Forelimb muscle (tissue), 1 donor: ENCODE measurements around the gene MYL10. TPM values are rescaled to one million over a fixed set of nuclear protein-coding genes. Genes with fewer than 3 reads are reported as not detected.
"Not testable (repeated sequence)": the region's sequence is repeated elsewhere in the genome, so short reads cannot be mapped to it uniquely, and the experiment has no call there.

ENCODE experiments used
- DNase-seq: peaks from one replicate; pipeline ENCODE4 v3.0.0-alpha.2; 2013; ENCODE audit warnings: low read depth
- polyA plus RNA-seq: library from polyadenylated mRNA; unstranded; fragments of 120-200 nt; gene quantifications from one replicate; pipeline ENCODE4 v1.2.1, GENCODE V29; 2013; ENCODE audit not compliant: insufficient read length

MYL10 gene
- polyA plus RNA-seq, 1 donor = 23.1 TPM

DNA sequence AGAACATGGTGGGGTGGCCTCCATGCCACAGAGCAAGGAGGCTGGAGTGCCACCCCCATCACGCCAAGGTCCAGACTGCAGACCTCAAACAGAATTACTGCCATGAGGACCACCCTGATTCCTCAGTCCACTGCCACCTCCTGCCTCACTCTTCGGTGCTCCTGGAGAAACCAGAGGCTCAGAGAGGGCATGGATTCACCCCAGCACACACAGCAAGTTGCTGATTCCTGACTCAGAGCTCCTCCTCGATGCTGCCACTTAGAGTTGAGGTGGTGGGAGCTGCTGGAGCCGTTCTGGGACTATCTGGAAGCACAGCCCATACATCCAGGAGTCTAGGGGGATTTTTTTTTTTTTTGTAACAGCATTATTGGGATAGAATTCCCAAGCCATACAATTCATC, 22.0 kb upstream of the MYL10 start:
- no peak for DNase-seq

DNA sequence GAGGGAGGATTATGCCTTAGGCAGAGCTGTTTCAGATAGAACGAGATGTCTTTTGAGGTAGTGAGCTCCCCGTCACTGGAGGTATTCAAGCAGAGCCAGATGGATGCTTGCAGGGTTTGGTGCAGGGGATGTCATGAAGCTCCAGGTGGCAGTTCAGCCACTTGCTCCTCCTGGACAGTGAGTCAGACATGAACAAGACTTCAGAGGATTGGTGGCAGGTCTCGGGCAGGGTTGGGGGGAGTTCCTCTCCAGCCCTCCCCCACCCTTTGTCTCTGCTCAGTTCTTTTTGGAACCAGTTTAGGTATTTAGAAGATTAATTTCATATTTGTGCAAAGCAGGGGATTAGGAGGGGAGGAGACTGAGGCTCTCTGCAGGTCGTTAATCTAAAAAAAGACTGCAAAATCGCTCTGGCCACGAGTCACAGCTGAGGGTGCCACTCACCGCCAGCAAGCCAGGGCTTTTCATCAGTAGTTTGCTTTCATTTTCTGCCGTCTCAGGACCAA, 21.5 kb upstream of the MYL10 start:
- no peak for DNase-seq

DNA sequence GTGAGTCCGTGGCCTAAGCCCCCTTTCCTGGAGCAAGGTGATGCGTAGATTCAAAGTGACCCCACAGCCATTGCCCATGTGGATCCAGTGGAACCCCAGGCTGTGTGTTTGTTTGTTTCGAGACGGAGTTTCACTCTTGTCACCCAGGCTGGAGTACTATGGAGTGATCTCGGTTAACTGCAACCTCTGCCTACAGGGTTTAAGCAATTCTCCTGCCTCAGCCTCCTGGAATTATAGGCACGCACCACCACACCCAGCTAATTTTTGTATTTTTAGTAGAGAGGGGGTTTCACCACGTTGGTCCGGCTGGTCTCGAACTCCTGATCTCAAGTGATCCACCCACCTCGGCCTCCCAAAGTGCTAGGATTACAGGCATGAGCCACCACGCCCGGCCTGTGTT, 18.8 kb upstream of the MYL10 start:
- DNase-seq = not testable (repeated sequence)

DNA sequence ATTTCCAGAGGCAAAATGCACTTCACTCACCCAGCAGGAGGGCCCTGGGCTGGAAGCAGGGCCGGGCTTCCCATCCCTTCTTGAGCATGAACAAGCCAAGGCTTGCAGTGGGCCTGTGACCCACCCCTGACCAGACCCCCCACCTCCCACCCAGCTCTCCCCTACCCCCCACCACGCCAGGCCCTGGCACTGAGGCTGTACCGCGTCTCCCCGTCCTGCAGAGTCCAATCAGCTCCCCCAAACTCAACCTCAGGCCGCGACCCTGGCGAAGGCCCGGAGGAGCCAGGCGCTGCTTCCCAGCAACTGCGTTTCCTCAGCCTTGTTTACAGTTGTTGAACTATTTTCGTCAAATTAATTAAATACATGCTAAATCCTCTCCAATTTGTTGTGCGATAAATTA, 16.9 kb upstream of the MYL10 start:
- no peak for DNase-seq

DNA sequence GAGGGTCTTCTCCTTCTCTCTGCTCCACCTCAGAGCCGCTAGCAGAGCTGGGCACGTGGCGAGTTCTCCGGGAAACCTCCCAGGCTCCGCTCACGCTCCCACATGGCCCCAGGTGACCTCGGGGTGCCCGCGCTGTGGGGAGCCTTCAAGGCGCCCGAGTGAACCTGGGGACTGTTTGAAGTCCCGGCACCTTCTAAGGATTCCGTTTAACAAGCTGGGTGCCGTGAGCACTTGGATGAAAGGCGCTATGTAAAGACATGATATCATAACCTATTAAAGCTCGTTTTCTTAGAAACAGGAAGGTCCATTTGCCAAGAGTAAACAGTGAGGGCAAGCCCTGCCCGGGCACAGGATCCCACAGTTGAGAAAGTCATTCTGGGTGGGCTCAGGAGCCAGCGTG, 15.8 kb upstream of the MYL10 start:
- DNase-seq = no peak

DNA sequence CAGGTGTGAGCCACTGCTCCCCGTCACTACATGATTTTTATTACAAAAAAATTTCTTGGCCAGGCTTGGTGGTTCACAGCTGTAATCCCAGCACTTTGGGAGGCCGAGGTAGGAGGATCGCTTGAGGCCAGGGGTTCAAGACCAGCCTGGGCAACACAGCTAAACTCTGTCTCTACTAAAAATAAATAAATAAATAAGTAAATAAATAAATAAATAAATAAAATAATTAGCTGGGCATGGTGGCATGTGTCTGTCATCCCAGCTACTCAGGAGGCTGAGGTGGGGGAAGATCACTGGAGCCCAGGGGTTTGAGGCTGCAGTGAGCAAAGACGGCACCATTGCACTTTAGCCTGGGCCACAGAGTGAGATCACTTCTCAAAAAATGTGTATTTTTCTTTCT, 10.0 kb upstream of the MYL10 start:
- DNase-seq = not testable (repeated sequence)

DNA sequence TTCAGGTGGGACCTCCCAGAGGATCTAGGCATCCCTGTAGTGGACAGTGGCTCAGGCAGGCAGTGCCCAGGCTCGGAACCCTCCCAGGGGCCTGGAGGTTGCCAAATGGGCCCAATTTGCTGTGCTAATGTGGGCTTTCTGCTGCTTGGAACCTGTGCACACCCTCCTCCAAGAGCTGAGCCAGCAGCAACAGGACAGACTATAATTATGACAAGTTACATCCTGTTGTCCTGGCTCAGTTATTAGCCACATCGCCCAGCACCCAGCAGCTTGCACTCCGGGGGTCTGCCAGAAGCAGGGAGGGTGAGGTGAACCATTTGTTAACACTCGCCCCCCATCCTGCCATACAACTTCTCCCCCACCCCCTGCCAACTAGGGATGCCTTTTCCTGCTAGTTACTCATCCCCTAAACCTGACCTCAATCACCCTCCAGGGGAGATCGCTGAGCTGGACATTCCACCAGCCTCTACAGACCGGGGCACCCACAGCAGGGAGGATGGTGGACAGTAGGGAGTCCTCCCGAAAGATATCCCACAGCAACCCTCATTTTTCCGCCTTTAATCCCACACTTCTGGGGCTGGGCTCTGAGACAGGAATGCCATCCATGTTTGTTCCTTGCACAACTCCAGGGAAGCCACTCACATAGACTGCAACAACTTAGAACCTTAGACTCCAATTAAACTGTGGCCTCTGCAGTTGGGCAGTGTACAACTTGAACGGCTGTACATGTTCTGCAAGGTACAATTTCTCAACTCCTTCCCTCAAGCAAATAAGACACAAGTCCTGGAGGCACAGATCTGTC, 7.9 kb upstream of the MYL10 start:
- DNase-seq = no peak

DNA sequence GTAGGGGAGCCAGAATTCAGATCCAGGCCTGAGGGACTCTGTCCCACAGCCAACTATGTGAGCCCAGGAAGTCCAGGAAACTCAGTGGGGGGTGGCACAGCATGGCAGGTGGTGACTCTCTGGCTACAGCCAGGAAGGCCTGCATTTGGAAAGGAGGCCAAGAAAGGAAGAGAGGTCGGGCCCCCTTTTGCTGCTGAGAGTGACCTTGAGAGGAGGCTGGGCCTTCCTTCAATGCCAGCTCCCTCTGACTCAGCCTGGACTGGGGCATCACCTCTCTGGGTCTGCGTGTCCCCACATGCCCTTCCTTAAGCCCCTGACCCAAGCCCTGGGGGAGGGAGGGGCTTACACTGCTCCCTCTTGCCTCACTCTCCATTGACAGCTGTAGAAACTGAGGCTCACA, 6.4 kb upstream of the MYL10 start:
- DNase-seq = no peak

DNA sequence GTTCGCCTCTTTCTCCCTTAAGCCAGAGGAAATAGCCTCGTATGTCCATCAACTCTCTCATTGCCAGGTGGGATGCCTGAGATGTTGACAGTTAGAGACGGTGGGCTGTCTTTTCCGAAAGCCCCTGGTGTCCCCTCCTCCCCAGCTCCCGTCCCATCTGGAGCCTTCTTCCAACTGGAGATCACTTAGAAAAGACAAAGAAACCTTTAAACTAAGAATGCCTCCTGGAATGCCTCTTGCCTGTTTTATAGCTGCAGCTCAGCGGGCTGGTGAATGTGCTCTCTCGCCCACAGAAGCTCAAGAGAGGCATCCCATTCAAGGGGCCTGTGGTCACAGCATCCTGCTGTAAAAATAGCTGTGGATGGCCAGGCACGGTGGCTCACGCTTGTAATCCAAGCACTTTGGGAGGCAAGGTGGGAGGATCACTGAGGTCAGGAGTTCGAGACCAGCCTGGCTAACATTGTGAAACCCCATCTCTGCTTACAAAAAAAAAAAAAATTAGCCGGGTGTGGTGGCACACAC, 5.2 kb upstream of the MYL10 start:
- no peak for DNase-seq

DNA sequence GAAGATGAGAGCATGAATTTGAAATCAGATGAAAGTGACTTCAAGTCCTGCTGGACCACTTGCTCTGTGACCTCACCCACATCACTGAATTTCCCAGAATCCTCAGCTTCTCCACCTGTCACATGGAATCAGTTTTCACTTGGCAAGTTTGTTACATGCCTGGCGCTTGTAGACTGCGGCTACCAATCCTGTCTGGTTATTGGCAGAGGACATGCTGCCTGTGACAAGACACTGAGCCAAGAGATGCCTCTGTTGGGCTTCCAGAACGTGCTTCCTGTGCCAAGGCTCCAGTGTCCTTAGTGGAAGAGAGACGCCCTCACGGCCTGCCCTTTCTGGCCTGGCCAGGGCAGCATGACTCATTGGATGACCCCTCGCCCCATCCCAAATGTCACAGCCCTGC, 4.4 kb upstream of the MYL10 start:
- DNase-seq = no peak

DNA sequence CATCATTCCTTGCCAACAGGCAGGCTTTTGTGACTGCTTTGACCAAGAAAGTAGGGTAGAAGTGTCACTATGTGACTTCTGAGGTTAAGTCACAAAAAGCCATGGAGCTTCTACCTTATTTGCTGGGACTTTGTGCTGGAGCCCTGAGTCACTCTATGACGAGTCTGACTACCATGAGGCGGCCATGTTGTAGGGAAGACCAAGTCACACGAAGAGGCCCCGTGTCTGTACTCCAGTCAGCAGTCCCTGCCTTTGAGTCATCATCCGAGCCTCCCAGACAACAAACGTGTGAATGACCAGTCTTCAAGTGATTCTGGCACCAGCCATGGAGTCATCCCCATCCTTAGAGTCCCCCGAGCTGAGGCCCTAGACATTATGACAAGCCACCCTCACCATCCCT, 3.5 kb upstream of the MYL10 start:
- DNase-seq = no peak

DNA sequence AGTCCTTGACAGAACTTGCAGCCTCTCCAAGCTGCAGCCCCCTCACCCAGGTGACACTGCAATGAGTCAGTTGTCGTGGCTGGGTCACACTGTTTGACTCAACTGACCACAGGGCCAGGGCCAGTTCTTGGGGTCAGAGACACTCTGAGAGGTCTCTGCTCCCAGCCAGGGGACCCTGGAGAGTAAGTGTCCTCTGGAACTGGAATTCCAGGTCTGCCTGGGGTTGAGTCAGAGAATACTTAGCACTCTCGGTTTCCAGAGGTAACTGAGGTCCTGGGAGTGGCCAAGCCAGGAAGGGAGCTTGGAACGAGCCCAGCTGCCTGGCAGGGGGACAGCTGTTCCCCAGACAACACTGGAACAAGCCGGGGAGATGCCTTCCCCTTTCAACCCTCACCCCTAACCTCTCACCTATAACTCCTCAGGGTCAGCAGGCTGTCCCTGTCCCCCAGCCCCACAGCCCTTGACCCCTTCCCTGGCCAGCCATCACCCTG, 2.2 kb upstream of the MYL10 start:
- DNase-seq = no peak

DNA sequence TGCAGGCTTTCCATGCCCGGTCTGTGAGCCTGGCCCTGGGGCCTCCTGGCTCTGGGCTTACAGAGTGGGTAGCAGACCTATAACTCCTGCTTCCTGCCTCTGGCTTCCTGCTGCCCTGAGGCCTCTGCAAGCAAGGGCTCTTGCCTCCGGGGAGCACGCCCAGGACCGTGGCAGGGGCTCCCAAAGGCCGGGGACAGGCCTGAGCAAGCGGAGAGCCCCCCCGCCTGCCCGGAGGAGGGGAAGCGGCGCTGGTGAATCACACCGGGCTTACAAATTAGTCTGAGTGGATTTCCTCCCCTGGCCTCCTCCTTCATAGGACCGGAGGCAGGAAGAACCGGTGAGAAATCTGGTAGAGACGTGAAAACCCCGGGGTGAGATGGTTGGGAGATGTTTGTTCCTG, 1.5 kb upstream of the MYL10 start:
- no peak for DNase-seq

DNA sequence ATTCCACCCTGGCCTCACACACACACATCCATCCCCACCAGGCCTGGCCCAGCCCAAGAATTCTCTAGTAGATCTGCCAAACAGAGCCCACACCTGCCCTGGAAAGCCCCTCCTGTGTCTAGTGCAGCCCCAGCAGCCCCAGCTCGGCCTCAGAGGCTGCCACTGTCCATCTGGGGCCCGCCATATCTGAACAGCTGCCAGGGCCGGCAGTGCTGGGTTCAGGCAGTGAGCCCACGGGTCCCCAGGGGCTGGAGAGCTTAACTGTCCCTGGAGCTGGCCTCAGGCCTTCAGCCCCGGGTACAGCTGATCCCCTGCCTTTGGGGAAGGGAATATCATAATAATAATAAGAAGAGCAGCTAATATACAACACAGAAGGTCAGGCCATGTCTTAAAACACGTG, 574 bp downstream of the MYL10 start:
- DNase-seq = no peak

DNA sequence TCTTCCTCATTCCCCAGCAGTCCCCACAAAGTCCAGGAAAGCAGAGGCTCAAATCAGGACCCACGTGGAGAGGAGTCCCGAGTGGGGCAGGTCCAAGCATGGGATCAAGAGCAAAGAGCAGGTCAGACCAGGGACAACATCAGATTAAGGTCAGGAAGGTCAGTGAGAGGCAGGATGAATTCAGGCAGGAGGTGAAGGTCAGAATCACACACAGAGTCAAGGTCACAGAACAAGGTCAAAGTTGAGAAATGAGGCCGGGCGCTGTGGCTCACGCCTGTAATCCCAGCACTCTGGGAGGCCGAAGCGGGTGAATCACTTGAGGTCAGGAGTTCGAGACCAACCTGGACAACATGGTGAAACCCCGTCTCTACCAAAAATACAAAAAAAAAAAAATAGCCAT, 2.3 kb downstream of the MYL10 start:
- no peak for DNase-seq

DNA sequence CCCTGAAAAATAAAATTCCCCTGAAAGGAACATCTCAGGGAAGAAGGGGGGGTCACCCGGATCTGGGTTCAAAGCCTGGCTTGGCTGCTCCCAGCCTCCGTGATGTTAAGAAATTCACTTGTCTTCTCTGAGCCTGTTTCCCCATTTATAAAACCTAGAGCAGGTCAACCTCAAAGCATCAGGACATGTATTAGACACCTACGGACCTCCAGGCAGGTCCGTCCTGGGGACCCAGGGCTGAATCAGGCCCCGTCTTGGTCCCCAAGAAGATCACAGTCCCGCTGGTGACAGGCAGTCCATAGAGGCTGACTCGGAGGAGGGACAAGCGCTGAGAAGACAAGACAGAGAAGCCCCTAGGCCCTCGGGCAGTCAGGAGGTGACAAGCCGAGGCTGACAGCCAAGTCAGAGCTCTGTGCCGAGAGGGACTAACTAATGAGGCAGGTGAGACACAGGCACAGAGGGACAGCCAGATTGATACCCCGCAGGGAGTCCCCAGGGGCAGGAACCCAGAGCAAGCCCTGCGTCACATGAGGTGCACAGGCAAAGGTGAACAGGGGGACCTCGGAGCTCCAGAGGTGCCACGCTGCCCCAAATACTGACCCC, 2.9 kb downstream of the MYL10 start:
- DNase-seq = no peak

DNA sequence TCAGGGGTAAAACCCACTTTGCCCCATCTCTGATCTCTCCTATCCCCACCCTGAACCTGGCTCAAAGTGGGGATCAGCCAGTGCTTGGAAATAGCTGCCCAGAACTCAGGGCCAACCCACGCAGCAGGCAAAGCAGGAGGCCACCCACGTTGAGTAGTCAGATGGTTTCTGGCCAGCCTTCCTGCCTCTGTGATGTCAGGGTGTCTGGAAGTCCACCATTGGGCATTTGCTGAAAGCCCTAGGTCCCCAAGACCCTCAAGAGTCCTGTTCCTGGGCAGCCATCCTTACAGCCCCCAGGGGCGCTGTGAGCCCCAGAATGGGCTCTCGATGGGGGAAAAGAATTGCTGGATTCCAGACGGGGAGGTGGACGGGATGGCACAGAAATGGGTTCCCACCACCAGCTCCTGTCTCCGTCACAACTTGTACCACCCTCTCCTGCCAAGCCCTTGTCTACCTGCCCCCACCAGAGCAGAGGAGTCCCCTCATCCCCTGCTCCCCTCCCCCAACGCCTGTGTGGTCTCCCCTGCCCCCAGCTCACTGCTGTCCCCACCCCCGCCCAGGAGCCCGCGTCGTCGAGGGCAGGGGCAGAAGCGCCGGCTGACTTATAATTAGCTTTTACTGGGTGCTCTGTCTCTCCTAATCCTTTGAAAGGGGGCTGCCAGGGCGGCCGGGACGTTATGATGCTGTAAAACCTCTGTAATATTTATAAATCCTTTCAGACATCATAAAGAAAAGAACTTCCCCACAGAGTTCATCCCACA, 3.9 kb downstream of the MYL10 start:
- no peak for DNase-seq

DNA sequence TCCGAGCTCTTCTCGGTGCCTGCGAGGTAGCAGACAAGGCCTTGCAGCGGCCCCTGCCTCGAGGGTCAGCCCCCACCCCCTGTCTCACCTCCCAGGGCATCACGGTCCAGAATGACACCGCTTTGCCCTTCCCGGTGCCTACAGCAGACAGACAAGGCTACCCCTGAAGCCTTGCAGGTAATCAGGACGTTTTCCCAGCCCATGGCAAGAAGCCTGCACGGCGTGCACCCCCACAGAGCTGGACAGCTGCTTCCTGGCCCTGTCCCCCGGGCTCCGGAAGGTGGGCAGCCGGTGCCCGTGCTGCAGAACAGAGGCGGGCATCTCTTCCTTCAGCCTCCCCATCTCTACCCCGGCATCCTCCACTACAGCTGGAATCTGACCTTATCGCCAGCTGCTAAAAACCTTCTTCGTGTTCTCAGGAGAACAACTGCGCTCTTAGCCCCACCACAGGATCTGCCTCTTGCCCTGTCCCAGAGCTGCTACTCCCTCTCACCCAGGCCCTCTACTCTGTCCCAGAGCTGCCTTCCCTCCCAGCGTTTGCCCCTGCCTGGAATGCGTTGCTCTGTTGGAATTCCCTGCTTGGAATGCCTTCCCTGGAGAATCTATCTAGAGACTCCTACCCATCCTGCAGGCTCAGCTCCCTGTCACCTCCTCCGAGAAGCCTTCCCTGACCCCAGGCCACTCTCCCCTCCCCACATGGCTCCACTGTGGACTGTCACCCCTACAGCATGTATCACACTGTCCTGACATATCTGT, 4.7 kb downstream of the MYL10 start:
- DNase-seq = no peak

DNA sequence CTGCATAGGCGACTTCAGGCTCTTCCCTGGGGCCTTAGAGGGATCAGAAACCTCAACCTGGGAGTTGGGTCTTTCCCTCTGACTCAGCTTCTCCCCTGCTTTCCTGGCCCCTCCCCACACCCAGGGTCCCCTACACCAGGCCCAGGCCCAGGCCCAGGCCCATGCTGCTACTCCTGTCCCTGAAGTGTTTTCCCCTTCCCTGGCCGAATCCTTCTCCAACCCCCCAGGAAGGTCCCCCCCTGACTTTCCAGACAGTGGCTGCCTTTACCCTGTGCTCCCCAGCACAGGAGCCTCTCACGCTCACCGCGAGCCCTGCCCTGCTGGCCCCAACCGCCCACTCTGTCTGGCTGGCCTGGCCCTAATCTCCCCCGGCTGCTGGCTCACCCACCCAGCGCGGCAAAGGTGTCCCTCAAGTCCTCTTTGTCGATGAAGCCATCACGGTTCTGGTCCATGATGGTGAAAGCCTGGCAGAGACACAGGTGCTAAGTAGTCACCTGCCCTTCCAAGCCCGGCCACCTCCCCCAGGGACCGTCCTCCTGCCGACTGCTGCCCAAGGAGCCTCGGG, 6.4 kb downstream of the MYL10 start:
- no peak for DNase-seq

DNA sequence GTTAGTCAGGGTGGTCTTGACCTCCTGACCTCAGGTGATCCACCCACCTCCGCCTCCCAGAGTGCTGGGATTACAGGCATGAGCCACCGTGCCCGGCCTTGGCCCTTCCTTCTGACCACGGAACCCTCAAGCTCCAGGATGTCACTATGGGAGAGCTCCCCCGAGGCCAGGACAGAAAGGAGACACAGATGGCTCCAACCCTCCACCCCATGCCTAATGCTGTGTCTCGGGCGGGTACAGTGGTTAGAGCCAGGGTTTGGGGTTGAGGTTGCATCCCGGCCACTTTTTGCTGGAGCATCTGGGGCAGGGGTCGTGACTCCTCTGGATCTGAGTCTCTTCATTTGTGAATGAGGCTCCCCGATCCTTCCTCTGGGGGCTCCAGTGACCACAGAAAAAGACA, 8.1 kb downstream of the MYL10 start:
- DNase-seq = no peak

DNA sequence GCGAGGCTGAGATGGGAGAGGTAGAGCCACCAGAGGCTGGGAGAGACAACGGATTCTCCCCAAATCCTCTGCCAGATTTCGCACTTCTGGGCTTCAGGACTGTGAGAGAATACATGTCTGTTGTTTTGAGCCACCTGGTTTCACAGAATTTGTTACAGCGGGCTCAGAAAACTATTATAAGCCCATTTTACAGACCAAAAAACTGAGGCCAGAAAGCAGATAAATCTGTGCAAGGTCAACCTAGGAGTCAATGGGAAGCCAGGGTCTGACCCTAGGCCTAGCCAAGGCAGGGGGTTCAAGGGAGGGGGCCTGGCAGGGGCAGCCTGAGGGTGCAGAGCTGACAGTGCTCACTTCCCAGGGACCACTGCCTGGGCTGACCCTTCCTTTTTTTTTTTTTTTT, 8.7 kb downstream of the MYL10 start:
- no peak for DNase-seq
